NCI-H1048 (cell line): ENCODE data around the gene LDAF1.
"Not testable (repeated sequence)": the region's sequence is repeated elsewhere in the genome, so short reads cannot be mapped to it uniquely, and the experiment has no call there.

Source experiments
- DNase-seq: peaks from one replicate; lab custom pipeline; 2025; lab: John Stamatoyannopoulos, UW

LDAF1 gene

GRCh38 chr16:21158208-21159110 lies at the start of gene LDAF1:
Gene LDAF1, plus strand, starts transcription at chr16:21158674. Its CDS starts 2,509 bp downstream, at chr16:21161183.
- no peak for DNase-seq

- not testable (repeated sequence) for DNase-seq
These were observed 42.9 kb upstream of the LDAF1 start for GRCh38 chr16:21115551-21115950.

GRCh38 chr16:21116148-21116693 lies 42.3 kb upstream of the LDAF1 start:
- no peak for DNase-seq

GRCh38 chr16:21117567-21117966 lies 40.9 kb upstream of the LDAF1 start:
- DNase-seq, result no peak

GRCh38 chr16:21120976-21121520 lies 37.4 kb upstream of the LDAF1 start:
- DNase-seq, result no peak

GRCh38 chr16:21125191-21125590 lies 33.3 kb upstream of the LDAF1 start:
- no peak for DNase-seq

GRCh38 chr16:21126518-21126917 lies 32.0 kb upstream of the LDAF1 start:
- no peak for DNase-seq

GRCh38 chr16:21128991-21129390 lies 29.5 kb upstream of the LDAF1 start:
- no peak for DNase-seq

DNA sequence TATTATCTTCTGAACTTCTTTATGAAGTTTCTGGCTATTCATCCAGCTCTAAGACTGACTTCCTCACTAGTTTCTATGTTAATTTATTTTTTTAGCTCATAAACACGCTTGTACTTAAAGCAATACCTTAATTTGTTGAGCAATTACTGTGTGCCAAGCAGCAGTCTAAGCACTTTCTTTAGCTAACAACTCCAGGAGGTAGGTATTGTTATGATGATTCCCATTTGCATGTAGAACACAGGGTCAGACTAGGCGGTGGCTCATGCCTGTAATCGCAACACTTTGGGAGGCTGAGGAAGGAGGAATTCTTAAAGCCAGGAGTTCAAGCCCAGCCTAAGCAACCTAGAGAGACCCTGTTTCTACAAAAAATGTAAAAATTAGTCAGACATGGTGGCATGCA lies 27.7 kb upstream of the LDAF1 start:
- no peak for DNase-seq

GRCh38 chr16:21134053-21134452 lies 24.4 kb upstream of the LDAF1 start:
- no peak for DNase-seq

DNA sequence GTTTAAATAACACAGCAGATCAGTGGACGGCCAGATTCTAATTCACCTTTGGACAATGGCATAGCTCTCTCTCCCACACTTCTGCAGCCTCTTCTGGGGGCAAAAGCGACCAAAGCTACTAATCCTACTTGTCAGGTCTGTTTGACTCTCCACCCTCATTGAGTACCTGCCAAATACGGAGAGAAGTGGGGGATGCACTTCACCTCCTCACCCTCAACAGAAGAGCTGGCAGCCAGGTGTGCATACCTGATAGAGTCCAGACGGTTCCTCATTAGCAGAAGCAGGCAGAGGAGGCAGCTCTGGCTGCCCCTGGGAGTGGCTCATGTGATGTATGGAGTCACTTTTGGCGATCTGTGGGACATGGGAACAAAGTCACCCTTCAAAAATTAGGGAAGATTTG lies 12.7 kb upstream of the LDAF1 start:
- no peak for DNase-seq

DNA sequence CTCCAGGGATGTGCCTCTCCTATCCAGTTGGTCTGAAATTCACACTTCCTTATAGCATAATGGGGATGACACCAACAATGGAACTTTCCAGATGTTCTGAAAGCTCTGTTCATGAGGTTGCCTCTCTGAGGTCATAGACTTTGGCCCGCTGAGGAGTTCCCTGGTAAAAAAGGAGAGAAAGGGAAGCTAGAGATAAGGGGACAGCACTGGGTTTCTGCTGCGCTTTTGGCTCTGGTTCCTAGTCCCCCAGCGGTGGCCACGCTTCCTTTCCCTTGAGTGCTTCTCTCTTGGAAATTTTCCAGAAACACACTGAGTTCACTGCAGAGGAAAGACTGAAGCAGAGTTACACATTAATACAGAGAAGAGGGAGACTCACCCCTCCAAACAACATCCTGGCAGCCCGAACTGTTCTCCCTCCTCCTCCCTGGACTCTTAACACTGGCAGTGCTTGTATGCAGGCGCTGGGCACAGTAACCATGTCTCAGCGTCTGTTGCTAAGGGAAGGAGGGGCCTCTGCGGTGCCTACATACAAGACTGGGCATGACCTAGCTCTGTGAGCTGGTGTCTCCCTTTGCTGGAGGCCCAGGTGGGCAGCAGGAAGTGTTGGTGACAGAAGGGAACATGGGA lies 8.0 kb upstream of the LDAF1 start, which contains the start of gene DNAH3:
Gene DNAH3, minus strand, starts transcription at position 472 of the 627 bp plus-strand sequence. CDS start 527 bp downstream, outside the sequence.
- no peak for DNase-seq

DNA sequence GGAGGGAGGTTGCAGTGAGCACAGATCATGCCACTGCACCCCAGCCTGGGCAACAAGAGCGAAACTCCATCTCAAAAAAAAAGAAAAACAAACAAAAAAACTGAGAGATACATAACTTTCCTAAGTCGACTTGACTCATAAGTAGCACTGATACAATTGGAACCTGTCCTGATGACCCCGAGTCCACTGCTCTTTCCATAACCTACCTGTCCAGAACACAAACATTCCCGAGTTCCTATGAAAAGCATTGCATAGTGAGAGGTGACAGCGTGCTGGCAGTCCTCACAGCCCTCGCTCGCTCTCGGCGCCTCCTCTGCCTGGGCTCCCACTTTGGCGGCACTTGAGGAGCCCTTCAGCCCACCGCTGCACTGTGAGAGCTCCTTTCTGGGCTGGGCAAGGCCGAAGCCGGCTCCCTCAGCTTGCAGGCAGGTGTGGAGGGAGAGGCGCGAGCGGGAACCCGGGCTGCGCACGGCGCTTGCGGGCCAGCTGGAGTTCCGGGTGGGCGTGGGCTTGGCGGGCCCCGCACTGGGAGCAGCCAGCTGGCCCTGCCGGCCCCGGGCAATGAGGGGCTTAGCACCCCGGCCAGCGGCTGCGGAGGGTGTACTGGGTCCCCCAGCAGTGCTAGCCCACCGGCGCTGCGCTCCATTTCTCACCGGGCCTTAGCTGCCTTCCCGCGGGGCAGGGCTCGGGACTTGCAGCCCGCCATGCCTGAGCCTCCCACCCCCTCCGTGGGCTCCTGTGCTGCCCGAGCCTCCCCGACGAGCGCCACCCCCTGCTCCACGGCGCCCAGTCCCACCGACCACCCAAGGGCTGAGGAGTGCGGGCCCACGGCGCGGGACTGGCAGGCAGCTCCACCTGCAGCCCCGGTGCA lies 6.1 kb upstream of the LDAF1 start:
- DNase-seq, result not testable (repeated sequence)

GRCh38 chr16:21153124-21153729 lies 5.2 kb upstream of the LDAF1 start:
- not testable (repeated sequence) for DNase-seq

DNA sequence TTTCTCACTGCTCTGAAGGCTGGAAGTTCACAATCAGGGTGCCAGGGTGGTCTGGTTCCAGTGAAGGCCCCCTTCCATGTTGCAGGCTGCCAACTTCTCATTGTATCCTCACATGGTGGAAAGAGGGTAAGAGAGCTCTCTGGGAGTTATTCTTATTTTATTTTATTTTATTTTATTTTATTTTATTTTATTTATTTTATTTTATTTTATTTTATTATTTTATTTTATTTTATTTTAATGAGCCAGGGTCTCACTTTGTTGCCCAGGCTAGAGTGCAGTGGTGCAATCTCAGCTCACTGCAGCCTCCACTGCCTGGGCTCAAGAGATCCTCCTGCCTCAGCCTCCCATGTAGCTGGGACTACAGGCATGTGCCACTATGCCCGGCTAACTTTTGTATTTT lies 2.5 kb upstream of the LDAF1 start:
- DNase-seq, result not testable (repeated sequence)

- DNase-seq, result peak; percentile 4
These were observed 1.6 kb upstream of the LDAF1 start for GRCh38 chr16:21156767-21157467.

- DNase-seq, result no peak
These were observed 842 bp upstream of the LDAF1 start for GRCh38 chr16:21157632-21158031.

DNA sequence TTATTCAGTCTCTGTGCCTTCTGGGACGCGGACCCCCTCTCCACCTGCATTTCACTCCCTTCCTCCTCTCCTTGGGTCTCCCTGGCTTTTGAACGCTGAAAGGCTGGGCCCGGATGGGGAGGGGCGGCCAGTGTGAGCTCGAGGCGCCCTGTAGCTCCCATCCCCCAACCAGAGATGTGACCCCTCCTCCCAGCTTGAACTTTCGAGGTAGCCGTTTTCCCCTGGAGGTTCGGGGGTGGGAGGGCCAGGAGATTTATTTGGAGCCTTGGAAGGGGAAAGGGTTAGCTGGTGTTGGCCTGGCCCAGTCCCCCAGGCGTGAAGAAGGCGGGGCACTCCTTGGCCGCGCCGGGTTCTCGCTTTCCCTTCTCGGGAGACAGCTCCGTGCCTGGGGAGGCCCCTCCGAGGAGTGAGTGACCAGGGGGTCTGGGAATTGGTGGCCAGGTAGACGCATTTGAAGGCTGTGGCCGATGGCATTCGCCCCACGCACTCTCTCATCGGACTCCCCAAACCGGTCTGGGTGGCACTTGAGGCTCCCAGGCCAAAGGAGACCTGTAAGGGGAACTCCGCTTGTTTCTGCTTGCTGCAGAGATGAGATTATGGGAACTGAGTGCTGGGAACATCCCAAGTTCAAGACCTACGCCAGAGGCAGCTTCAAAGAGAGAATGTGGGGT lies 942 bp downstream of the LDAF1 start:
- no peak for DNase-seq

GRCh38 chr16:21160276-21160675 lies 1.8 kb downstream of the LDAF1 start:
- no peak for DNase-seq

DNA sequence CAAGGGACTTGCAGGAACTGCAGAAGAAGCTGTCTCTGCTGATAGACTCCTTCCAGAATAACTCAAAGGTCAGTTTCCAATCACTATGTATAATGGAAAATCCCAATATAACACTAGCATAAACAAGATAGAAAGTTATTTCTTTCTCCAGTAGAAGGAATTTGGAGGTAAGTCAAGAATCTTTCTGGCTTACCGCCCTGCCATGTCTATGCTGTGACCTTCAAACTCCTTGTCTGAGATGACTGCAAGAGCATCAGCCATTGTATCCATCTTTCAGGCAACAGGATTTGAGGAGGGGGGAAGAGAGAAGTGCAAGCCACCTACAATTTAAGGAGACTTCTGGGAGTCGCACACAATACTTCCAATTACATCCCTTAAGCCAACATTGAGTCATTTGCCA lies 2.7 kb downstream of the LDAF1 start:
- no peak for DNase-seq
